Peyer's patch (tissue), 4 donors: ENCODE measurements around the gene CPSF4L.

Source experiments
- POLR2A ChIP-seq, 2 donors: fragments of 450-650 bp; IDR thresholded peaks; one replicate each; pipeline ENCODE4 v1.5.1; 2017; ENCODE audit warnings: antibody characterized with exemption in 2 of 2, mild to moderate bottlenecking in 2 of 2, moderate library complexity in 2 of 2
- TF ChIP-seq, protein P1 (sequence below), 6 experiments: fragments of 450-650 bp in 4 of 6; fragments of 200-600 bp in 2 of 6; sonication (generic) in 1 of 6; IDR thresholded peaks; one replicate each; pipeline ENCODE4 v1.5.1; 2017 to 2019; ENCODE audit warnings: antibody characterized with exemption in 6 of 6, mild to moderate bottlenecking in 3 of 6, moderate library complexity in 1 of 6

DNA sequence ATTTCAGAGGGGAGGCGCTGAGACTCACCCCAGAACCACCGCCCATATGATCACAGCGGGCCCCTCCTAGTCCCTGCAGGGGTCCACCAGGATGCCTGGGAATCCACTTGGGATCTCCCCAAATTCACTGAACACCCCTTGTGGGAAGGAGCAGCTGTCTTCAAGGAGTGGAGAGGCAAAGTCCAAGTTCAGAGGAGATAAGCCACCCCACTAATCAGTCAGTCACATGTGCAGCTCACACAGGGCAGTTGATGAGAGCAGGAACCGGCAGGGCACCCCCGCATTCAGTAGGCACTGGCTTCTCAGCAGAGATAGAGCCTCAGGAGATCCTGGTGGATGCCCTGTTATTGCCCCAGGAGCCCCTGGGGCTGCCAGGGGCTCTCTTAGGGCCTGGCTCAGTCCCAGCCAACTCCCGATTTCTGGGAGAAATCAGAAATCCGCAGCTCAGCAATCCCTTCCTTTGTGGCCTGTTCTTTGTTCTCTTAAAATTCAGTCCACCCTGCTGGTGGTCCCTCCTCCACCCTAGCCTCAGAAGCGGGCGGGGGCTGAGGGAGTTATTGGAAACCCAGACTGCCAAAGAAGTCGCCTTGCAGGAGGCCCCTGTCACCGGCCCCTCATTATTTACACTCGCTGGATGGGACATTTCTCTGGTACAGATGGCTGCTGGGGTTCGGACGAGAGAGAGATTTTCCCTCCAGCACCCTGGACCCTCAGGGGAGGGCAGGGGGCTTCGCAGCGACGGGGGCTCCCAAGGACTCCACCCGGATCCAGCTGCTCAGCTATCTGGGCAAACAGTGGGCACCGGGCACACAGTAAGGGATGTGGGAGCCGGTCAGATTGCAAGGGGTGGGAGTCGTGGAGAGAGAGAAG lies 48.3 kb upstream of the CPSF4L start:
- TF ChIP-seq, protein P1, sequence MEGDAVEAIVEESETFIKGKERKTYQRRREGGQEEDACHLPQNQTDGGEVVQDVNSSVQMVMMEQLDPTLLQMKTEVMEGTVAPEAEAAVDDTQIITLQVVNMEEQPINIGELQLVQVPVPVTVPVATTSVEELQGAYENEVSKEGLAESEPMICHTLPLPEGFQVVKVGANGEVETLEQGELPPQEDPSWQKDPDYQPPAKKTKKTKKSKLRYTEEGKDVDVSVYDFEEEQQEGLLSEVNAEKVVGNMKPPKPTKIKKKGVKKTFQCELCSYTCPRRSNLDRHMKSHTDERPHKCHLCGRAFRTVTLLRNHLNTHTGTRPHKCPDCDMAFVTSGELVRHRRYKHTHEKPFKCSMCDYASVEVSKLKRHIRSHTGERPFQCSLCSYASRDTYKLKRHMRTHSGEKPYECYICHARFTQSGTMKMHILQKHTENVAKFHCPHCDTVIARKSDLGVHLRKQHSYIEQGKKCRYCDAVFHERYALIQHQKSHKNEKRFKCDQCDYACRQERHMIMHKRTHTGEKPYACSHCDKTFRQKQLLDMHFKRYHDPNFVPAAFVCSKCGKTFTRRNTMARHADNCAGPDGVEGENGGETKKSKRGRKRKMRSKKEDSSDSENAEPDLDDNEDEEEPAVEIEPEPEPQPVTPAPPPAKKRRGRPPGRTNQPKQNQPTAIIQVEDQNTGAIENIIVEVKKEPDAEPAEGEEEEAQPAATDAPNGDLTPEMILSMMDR (IDR thresholded peaks at IDR 0.05): no peak
- peak; percentile 91 to 95 for TF ChIP-seq POLR2A (IDR thresholded peaks at IDR 0.05)
